WTC11 (cell line): ENCODE measurements around the gene PTPRK. TPM values are rescaled to one million over a fixed set of nuclear protein-coding genes. Genes with fewer than 3 reads are reported as not detected.
A peak's percentile ranks its signal among the peaks of the same experiment; 100 is the strongest.

Experiments
- ATAC-seq: fragments of 200-7000 bp; cut with Tn5 transposase; 2 replicates; pipeline ENCODE4 v1.10.0; 2021; ENCODE audit warnings: mild to moderate bottlenecking, moderate library complexity
- CTCF ChIA-PET: fragments of 300-600 bp; sonication (Branson Sonifier 250); formaldehyde crosslinking; loops from one replicate; lab custom pipeline; 2021; ENCODE audit warnings: antibody characterized with exemption; lab: Charles Lee
- POLR2A ChIA-PET: fragments of 350-600 bp; sonication (Branson Sonifier 250); formaldehyde crosslinking; loops from one replicate; lab custom pipeline; 2021; ENCODE audit warnings: antibody characterized with exemption; lab: Charles Lee
- DNase-seq: peaks from one replicate; pipeline ENCODE4 v3.0.0; 2021; ENCODE audit warnings: low spot score
- H3K27ac Mint-ChIP-seq: 2 replicates; pipeline ENCODE4 v1.8.0; 2021; ENCODE audit warnings: mixed read lengths
- H3K27me3 Mint-ChIP-seq: 2 replicates; pipeline ENCODE4 v1.8.0; 2021; ENCODE audit warnings: low read depth, mild to moderate bottlenecking, moderate library complexity, mixed read lengths
- H3K36me3 Mint-ChIP-seq: 2 replicates; pipeline ENCODE4 v1.8.0; 2021; ENCODE audit warnings: mixed read lengths
- H3K4me1 Mint-ChIP-seq: 2 replicates; pipeline ENCODE4 v1.8.0; 2022; ENCODE audit warnings: mixed read lengths
- H3K4me3 Mint-ChIP-seq: 2 replicates; pipeline ENCODE4 v1.8.0; 2021; ENCODE audit warnings: mild to moderate bottlenecking, moderate library complexity, mixed read lengths
- H3K9me3 Mint-ChIP-seq: 2 replicates; pipeline ENCODE4 v1.8.0; 2021; ENCODE audit warnings: mixed read lengths
- AFF4 ChIP-seq: sonication (generic); formaldehyde crosslinking; IDR thresholded peaks from 2 replicates; pipeline ENCODE4 v1.8.1; 2023; ENCODE audit warnings: mild to moderate bottlenecking, missing genetic modification reagents, borderline replicate concordance
- ATF1 ChIP-seq: sonication (generic); formaldehyde crosslinking; IDR thresholded peaks from 2 replicates; pipeline ENCODE4 v1.8.1; 2023; ENCODE audit warnings: mild to moderate bottlenecking, moderate library complexity, missing genetic modification reagents
- CDX4 ChIP-seq: fragments of 250-450 bp; sonication (Bioruptor Pico); IDR thresholded peaks from 2 replicates; pipeline ENCODE4 v1.9.0; 2021; ENCODE audit warnings: moderate library complexity, mild to moderate bottlenecking, inconsistent platforms, borderline replicate concordance
- FOXJ3 ChIP-seq: sonication (generic); formaldehyde crosslinking; IDR thresholded peaks from 2 replicates; pipeline ENCODE4 v1.9.0; 2021; ENCODE audit warnings: missing genetic modification reagents, mild to moderate bottlenecking, borderline replicate concordance
- GABPB1 ChIP-seq: sonication (generic); formaldehyde crosslinking; IDR thresholded peaks from 2 replicates; pipeline ENCODE4 v1.8.1; 2023; ENCODE audit warnings: mild to moderate bottlenecking, missing genetic modification reagents
- HMGXB4 ChIP-seq: sonication (generic); formaldehyde crosslinking; IDR thresholded peaks from 2 replicates; pipeline ENCODE4 v1.8.1; 2023; ENCODE audit warnings: mild to moderate bottlenecking, moderate library complexity, missing genetic modification reagents
- NFATC4 ChIP-seq: fragments of 250-450 bp; sonication (Bioruptor Pico); IDR thresholded peaks from 2 replicates; pipeline ENCODE4 v1.9.0; 2021; ENCODE audit warnings: mild to moderate bottlenecking
- SOX15 ChIP-seq: fragments of 250-450 bp; sonication (Bioruptor Pico); IDR thresholded peaks from 2 replicates; pipeline ENCODE4 v1.9.0; 2021; ENCODE audit warnings: mild to moderate bottlenecking
- ZNF281 ChIP-seq: sonication (generic); formaldehyde crosslinking; IDR thresholded peaks from 2 replicates; pipeline ENCODE4 v1.8.0; 2023; ENCODE audit warnings: mild to moderate bottlenecking, missing genetic modification reagents
- ZNF396 ChIP-seq: fragments of 250-450 bp; sonication (Bioruptor Pico); IDR thresholded peaks from 2 replicates; pipeline ENCODE4 v1.8.0; 2021; ENCODE audit warnings: mild to moderate bottlenecking, moderate library complexity, borderline replicate concordance
- total RNA-seq: library from RNA; stranded (reverse); gene quantifications from 3 replicates; pipeline ENCODE4 v1.2.3, GENCODE V29; 2021

Gene PTPRK
- total RNA-seq, 1 experiment from 2014 or later: 44.8 TPM

- ATAC-seq: no peak
- POLR2A ChIA-PET: no interaction called here
- CTCF ChIA-PET: no interaction called here
- H3K9me3 Mint-ChIP-seq: no peaks in the 10 kb centered on the region
- no peak for TF ChIP-seq ATF1 (CRISPR knock-in tag)
- no peak for TF ChIP-seq ZNF281 (CRISPR knock-in tag)
- no peak for TF ChIP-seq FOXJ3 (CRISPR knock-in tag)
- H3K4me3 Mint-ChIP-seq: no peak overlapping the region
- no peaks in the 10 kb centered on the region for H3K4me1 Mint-ChIP-seq
- no peaks in the 10 kb centered on the region for H3K36me3 Mint-ChIP-seq
- no peaks in the 10 kb centered on the region for H3K27me3 Mint-ChIP-seq
- DNase-seq: no peak
- H3K27ac Mint-ChIP-seq: no peak overlapping the region
Measured at GRCh38 chr6:128127650-128128049, 392.7 kb downstream of the PTPRK start.

GRCh38 chr6:128124713-128125112 lies 395.7 kb downstream of the PTPRK start:
- POLR2A ChIA-PET: no interaction called here
- no peak for ATAC-seq
- DNase-seq: no peak

More at GRCh38 chr6:128124713-128125112, 395.7 kb downstream of the PTPRK start:
- no peak for TF ChIP-seq GABPB1 (CRISPR knock-in tag)
- no peak for TF ChIP-seq ZNF396 (CRISPR knock-in tag)
- no peak for TF ChIP-seq SOX15 (CRISPR knock-in tag)
- no peak for TF ChIP-seq ZNF281 (CRISPR knock-in tag)
- TF ChIP-seq FOXJ3 (CRISPR knock-in tag): no peak
- no peak for TF ChIP-seq CDX4 (CRISPR knock-in tag)
- no peak for TF ChIP-seq NFATC4 (CRISPR knock-in tag)
- no peak for TF ChIP-seq AFF4 (CRISPR knock-in tag)
- TF ChIP-seq HMGXB4: no peak
- Mint-ChIP-seq H3K9me3 (no peaks in the 10 kb centered on the region), H3K4me3 (no peak overlapping the region), H3K27me3 (no peaks in the 10 kb centered on the region), H3K27ac (0 out of 2 replicates have a peak overlapping the region, but pooled peaks have one; percentile 7), H3K36me3 (no peaks in the 10 kb centered on the region), H3K4me1 (no peaks in the 10 kb centered on the region)
- CTCF ChIA-PET: no interaction called here
